HG03571 (cell line): ENCODE data around the gene USP15.
"Not testable (repeated sequence)": the region's sequence is repeated elsewhere in the genome, so short reads cannot be mapped to it uniquely, and the experiment has no call there.

Source experiments
- ATAC-seq: cut with Tn5 transposase; IDR thresholded peaks from one replicate; pipeline ENCODE4 v1.9.1; 2021; ENCODE audit not compliant: unreplicated experiment

Gene USP15

DNA sequence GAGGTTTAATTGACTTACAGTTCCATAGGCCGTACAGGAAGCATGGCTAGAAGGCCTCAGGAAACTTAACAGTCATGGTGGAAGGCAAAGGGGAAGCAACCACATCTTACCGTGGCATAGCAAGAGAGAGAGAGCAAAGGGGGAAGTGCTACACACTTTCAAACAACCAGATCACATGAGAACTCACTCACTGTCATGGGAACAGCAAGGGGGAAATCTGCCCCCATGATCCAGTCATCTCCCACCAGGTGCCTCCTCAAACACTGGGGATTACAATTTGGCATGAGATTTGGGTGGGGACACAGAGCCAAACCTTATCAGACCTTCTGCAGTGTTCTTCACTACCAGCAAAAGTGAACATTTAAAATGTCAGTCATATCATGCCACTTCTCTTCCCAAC is 58.9 kb downstream of the USP15 start:
- no peak for ATAC-seq

- no peak for ATAC-seq
These were observed 59.9 kb downstream of the USP15 start for GRCh38 chr12:62320054-62320453.

DNA sequence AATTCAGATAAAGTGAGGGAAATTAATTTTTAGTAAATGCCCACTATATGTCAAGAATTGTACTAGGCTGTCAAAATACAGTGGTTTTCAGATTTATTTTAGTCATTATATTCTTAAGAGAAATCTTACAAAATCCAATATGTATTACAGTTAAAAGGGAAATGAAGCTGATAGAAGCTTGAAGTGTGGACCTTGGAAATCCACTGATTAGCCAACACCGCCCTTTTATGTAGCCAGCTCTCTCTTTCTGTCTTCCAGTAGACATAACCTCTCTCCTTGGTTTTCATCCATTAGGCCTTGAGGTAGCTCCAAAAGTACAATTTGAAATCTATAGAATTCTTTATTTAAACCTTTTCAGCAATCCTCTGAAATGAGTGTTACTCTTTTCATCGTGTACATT is 63.2 kb downstream of the USP15 start:
- no peak for ATAC-seq

DNA sequence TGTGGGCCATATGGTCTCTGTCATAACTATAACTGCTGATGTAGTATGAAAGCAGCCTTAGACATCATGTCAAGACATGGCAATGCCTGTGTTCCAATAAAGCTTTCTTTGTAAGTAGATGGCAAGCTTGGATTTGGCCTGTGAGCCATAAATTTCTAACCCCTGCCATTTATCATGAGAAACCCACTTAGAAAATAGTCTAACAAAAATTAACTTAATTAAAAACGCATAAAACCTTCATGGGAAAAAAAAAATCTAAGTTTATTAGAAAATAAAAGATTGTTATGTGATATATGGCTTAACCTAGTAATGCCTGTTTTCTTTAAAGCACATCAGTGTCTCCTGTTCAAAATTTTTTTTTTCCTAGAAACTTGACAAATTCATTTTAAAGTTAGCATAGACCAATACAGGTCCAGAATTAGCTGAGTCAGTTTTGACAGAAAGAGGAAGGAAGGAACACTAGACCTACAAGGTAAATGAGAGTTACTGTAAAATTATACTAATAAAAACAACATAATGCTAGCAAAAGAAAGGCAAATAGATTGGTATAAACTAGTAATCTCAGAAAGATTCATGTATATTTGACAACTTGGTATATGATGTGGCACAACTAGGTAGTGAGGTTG is 68.2 kb downstream of the USP15 start:
- no peak for ATAC-seq

- ATAC-seq = peak; percentile 41
These were observed 71.1 kb downstream of the USP15 start for GRCh38 chr12:62331306-62331705.

DNA sequence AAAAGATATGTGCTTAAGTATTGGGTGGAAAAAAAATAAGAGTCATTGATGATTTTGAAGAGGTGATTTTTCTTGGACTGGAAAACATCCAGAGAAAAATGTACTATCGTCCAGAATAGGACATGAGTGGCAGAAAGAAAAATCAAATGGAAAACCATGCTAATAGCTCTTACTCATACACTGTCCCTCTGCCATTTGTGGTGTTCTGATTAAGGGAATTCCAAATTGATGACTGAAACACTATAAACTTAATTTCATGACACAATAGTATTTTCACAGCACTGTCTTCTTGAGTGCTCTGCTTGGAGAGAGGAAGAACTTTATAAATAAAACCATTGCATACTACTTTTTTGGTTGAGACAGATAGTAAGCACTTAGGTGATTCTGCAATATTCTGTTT is 72.4 kb downstream of the USP15 start:
- ATAC-seq = no peak

DNA sequence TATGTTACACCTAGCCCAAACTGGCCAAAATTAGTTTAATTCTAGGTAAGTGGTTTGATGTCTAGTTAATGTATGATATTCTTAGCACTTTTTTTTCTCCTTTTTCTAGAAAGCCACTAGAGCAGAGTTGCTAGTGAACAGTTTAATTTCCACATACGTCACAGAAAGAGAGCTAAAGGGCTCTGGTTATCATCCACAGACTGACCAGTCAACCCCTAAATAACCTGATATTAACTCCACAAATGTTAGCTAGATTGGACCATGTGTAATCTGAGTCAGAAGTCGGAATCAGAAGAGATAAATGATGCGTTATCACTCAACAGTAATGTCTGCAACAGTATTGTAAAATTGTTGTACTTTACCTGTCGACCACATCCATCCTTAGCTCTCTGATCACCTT is 74.9 kb downstream of the USP15 start:
- no peak for ATAC-seq

GRCh38 chr12:62335796-62336195 is 75.6 kb downstream of the USP15 start:
- ATAC-seq = no peak

DNA sequence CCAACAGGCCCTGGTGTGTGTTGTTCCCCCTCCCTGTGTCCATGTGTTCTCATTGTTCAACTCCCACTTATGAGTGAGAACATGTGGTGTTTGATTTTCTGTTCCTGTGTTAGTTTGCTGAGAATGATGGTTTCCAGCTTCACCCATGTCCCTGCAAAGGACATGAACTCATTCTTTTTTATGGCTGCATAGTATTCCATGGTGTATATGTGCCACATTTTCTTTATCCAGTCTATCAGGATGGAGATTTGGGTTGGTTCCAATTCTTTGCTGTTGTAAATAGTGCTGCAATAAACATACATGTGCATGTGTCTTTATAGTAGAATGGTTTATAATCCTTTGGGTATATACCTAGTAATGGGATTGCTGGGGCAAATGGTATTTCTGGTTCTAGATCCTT is 77.4 kb downstream of the USP15 start:
- ATAC-seq = not testable (repeated sequence)

- not testable (repeated sequence) for ATAC-seq
These were observed 82.6 kb downstream of the USP15 start for GRCh38 chr12:62342614-62343303.

- not testable (repeated sequence) for ATAC-seq
These were observed 83.3 kb downstream of the USP15 start for GRCh38 chr12:62343304-62344120.

GRCh38 chr12:62344731-62345556 is 84.7 kb downstream of the USP15 start:
- not testable (repeated sequence) for ATAC-seq

DNA sequence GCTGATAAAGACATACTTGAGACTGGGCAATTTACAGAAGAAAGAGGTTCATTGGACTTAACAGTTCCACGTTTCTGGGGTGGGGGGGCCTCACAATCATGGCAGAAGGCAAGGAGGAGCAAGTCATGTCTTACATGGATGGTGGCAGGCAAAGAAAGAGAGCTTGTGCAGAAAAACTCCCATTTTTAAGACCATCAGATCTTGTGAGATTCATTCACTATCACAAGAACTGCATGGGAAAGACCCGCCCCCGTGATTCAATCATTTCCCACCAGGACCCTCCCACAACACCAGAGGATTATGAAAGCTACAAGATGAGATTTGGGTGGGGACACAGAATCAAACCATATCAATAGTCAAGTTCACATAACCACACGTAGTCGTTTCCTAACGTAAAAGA is 85.5 kb downstream of the USP15 start:
- ATAC-seq = no peak

GRCh38 chr12:62346817-62347216 is 86.6 kb downstream of the USP15 start:
- ATAC-seq = no peak

GRCh38 chr12:62347922-62348650 is 87.9 kb downstream of the USP15 start:
- no peak for ATAC-seq

- no peak for ATAC-seq
These were observed 90.3 kb downstream of the USP15 start for GRCh38 chr12:62350554-62350953.

DNA sequence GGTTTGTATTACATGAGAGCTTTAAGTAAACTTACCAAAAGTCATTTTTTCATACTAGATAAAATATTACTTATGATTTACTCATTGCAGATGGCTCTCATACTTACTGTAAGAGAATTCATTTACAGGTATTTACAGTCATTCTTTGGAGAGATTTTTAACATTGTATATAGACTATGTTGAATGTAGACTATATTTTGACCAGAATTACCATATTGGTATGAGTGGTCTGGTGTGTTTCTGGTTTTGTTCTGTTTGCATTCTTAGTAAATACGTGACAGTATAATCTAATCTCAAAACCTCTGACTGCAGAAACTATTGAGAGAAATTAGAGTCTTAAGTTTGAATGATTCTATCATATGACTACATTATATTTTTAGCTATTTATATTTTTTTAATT is 91.1 kb downstream of the USP15 start:
- no peak for ATAC-seq

- no peak for ATAC-seq
These were observed 100.8 kb downstream of the USP15 start for GRCh38 chr12:62361048-62361447.

DNA sequence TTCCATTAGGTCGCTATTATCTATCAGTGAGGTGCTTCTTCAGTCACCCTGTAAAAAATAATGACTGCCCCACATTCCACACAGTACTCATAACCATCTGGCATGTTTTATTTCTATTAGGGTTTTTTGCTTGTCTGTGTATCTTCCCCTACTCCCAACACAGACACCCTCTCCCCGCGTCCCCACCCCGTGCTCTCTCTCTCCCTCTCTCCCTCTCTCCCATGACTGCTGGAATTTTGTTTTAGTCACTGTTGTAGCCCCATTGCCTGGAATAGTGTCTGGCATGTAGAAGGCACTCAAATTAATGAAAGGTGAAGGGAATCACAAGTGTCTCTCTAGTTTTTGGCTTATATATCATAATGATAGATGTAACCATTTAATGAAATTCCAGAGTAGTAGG is 103.3 kb downstream of the USP15 start:
- no peak for ATAC-seq

GRCh38 chr12:62364697-62365096 is 104.5 kb downstream of the USP15 start:
- not testable (repeated sequence) for ATAC-seq
